Middle frontal gyrus (tissue), 1 donor: Measurements from ENCODE around the gene PXDC1.
"Not testable (repeated sequence)": the region's sequence is repeated elsewhere in the genome, so short reads cannot be mapped to it uniquely, and the experiment has no call there.

Experiments
- DNase-seq: peaks from one replicate; pipeline ENCODE4 v3.0.0-alpha.2; 2015; ENCODE audit warnings: low spot score; ENCODE audit errors: extremely low spot score

The PXDC1 gene

GRCh38 chr6:3782876-3783832, 31.6 kb upstream of the PXDC1 start:
- no peak for DNase-seq

- DNase-seq = no peak
These were observed 30.0 kb upstream of the PXDC1 start for GRCh38 chr6:3781504-3781903.

- no peak for DNase-seq
These were observed 28.0 kb upstream of the PXDC1 start for GRCh38 chr6:3779574-3779849.

DNA sequence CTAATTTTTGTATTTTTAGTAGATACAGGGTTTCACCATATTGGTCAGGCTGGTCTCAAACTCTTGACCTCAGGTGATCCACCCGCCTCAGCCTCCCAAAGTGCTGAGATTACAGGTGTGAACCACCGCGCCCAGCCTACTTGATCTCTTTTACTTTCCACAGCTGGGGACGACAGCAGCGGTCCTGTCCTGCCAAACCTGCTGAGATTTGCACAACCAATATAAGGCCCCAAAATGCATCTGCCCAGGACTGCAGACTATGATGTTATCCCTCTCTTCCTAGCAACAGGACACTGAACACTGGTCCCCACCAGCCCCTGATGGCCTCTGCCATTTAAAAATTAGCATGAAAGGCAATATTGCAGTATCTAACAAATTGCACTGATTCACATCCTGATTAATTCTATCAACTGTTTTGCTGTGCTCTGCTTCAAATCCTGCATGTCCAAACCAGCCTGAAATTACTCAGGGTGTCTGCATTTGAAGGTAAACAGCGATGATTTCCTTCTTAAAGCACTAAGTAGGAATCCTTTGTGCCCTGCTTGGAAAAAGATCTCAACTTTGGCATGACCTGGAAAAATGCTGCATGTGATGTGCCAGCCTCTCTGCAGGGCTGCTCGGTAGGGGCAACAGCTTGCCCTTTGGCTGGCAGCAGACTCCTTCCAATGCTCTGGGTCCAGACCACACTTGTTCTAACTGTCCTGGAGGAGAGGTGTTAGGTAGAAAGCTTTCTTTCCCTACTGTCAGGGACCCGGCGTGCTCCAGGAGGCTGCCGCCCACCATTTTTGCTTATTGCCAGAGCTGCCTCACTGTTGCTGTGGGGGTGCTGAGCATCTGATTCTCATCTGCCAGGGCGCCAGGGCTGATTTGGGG, 27.4 kb upstream of the PXDC1 start:
- DNase-seq = no peak

DNA sequence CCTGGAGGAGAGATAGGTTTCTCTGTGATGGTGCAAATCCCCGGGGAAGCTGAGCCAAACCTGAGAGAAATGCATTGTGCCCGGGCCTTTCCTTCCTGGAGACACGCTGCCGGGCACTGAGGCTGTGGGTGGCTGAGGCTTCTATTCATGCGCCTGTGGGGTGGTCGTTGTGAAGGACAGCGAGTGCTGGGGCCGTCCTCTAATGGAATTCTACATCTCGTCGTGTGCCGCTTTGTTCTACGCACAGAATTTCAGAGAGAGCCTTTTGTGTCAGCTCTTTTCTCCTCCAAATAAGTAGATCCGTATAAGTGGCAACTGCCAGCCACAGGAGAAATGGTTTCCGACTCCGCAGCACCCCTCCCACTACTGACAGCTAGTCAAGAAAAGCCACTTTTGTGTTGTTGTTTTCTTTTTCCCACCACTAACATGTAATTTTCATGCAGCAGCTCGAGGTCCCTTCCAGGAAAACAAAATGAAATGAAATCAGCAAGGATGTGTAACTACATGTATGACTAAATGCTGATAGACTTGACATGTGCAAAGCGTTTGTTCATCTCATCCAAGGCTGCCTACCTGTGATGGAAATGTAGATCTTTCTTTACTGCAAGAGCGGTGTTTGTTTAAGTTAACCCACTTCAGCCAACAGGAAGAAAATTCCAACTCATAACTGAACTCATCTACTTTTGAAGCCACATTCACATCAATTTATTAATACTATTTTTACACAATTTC, 26.4 kb upstream of the PXDC1 start:
- DNase-seq = no peak

GRCh38 chr6:3776881-3777507, 25.5 kb upstream of the PXDC1 start:
- no peak for DNase-seq

DNA sequence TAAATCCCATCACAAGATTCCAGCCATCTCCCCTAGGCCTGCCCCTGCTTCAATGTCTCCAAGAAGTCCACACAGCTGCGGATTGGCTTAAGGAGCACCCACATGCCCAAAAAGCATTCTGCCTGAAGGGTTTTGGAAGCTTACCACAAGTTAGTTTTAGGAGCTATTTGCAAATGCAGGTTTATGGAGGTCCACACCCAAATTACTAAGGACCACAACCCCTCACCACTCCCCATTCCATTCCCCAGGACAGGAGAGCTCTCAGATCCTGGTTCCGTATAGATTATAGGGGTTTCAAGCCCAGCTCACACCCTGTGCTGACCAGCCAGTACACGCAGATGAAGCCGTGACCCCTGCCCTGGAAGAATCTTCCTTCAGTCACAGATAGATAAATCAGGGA, 24.3 kb upstream of the PXDC1 start:
- no peak for DNase-seq

GRCh38 chr6:3775386-3775785, 23.9 kb upstream of the PXDC1 start:
- no peak for DNase-seq

DNA sequence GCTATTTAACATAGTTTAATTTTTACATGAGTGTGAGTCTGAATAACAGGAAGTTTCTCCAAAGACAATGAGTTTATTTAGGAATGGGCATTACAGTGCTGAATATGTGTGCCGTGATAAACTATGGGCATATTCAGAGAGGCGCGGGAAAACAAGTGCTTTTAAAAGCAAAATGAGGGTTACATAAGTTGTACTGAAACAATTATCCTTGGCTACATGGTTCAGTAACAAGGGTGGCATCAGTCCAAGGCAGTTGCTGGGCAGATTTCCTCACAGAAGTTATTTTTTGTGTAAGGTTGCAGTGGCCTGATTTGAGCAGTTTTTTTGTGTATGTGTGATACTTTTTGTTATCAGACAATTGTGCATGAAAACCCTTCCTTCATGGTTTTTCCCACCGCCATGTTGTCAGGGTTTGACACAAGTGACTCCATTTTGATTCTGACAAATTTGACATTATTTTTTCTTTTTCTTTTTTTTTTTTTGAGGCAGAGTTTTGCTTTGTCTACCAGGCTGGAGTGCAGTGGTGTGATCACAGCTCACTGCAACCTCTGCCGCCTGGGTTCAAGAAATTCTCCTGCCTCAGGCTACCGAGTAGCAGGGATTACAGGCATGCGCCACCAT, 22.3 kb upstream of the PXDC1 start:
- DNase-seq = no peak

DNA sequence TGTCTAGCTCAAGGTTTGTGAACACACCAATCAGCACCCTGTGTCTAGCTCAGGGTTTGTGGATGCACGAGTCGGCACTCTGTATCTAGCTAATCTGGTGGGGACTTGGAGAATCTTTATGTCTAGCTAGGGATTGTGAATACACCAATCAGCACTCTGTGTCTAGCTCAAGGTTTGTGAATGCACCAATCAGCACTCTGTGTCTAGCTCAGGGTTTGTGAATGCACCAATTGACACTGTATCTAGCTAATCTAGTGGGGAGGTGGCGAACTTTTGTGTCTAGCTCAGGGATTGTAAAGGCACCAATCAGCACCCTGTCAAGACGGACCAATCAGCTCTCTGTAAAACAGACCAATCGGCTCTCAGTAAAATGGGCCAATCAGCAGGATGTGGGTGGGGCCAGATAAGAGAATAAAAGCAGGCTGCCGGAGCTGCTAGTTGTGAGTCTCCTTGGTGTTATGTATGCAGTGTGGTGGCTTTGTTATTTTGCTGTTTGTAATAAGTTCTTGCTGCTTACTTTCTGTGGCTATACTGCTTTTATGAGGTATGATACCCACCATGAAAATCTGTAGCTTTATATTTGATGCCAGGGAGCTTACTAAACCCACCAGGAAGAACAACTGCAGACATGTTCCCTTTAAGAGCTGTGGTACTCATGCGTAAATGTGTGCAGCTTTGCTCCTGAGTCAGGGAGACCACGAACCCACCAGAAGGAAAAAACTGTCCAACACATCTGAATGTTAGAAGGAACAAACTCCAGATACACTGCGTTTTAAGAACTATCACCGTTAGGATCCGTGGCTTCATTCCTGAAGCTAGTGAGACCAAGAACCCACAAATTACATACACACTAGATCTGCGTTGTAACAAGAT, 20.9 kb upstream of the PXDC1 start:
- not testable (repeated sequence) for DNase-seq

DNA sequence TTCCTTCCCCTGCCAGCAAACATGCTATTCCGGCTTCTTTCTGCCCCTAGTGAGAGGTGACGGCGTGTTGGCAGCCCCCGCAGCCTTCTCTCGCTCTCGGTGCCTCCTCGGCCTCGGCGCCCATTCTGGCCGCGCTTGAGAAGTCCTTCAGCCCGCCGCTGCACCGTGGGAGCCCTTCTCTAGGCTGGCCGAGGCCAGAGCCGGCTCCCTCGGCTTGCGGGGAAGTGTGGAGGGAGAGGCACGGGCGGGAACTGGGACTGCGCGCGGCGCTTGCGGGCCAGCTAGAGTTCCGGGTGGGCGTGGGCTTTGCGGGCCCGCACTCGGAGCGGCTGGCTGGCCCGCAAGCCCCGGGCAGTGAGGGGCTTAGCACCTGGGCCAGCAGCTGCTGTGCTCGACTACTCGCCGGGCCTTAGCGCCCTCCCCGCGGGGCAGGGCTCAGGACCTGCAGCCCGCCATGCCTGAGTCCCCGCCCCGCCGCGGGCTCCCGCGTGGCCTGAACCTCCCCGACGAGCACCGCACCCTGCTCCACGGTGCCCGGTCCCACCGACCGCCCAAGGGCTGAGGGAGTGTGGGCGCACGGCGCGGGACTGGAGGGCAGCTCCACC, 20.0 kb upstream of the PXDC1 start:
- no peak for DNase-seq

DNA sequence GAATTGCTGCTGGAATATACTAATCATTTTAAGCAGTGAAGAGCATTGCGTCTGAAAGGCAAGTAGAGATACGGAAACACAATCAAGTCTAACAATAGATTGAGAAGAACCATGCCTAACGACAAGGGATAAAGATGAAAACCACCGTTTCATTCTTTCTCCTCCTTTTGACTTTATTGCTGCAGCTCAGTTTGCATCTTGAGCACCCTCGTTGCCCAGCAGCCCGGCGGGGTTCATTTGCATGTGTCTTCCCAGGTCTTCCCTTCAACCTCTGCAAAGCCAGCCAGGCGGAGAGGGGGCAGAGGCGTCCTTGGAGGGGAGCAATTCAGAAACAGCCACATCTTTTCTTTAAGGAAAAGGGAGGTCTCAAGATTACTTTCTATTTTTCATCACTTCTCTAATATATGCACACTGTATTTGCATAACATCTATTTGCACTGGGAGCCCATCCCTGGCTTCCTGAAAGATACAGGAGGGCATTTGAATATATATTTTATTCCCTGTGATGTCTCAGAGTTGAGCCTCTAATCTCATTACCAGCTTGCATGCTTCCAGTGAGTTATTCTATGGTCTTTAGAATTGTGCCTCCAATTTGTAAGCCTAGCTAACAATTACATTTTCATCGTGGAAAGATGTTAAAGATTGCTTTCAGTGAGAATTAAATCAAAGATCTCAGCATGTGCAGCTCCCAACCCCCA, 18.7 kb upstream of the PXDC1 start:
- no peak for DNase-seq

GRCh38 chr6:3769610-3770009, 18.1 kb upstream of the PXDC1 start:
- no peak for DNase-seq

DNA sequence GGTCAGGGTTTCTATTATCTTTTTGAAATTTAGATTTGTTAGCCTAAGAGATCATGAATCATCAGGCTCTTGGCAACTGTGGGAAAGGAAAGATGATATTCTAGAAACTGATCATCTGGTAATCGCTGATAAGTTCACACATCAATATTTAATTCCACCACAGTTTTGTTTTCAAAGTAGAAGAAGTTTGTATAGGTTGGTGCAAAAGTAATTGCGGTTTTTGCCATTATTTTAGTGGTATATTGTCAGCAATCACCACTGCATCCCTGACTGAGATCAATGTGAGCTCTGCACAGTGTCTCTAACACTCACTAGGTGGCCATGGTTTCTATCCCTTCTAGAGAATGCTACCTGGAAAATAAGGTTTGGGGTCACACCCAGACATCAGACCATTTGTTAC, 17.0 kb upstream of the PXDC1 start:
- no peak for DNase-seq

DNA sequence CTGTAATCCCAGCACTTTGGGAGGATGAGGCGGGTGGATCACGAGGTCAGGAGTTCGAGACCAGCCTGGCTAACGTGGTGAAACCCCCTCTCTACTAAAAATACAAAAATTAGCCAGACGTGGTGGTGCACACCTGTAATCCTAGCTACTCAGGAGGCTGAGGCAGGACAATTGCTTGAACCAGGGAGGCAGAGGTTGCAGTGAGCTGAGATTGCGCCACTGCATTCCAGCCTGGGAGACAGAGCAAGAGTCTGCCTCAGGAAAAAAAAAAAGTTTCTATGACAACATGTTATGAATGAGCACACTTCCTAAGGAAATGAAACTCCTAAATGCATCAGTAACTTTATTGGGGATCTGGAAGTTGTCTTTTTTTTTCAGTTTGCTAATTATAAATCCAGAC, 16.0 kb upstream of the PXDC1 start:
- DNase-seq = not testable (repeated sequence)

DNA sequence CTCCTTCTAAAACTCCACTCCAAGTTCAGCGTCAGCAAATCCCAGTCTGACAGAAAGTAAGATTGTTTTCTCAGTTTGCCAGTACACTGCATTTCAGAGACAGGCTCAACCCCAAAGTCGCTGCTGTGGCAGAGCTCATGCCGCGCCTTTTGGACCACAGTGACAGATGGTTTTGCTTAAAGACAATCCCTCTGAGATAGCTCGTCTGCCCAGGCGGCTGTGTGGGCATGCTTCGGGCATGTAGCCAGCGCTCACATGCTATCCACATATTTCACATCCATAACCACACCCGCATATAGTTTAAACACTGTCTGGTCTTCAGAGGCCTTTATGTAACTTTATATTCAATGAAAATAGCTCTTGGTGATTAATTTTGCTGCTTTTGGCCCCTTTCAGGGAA, 14.7 kb upstream of the PXDC1 start:
- no peak for DNase-seq

DNA sequence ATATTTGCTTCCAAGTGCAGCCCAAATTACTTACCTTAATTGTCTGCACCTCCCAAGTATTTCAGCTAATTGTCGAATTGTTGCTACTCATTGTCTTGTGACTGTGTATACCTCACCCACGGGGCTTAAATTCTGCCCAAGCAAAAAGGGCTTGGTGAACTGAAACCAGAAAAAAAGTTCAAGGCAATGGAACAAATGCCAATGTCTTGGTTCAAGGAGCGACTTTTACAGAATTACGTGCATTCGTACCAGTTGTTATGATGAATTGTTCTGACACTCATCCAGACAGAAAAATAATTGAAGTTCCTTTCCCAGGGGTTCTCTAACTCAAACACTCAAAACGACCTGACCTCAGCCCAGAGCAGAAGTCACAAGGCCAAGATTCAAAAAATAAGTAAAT, 13.9 kb upstream of the PXDC1 start:
- DNase-seq = no peak

GRCh38 chr6:3764516-3765335, 13.2 kb upstream of the PXDC1 start:
- DNase-seq = no peak
